Testis (tissue), 5 donors: ENCODE measurements around the gene GNA14. TPM values are rescaled to one million over a fixed set of nuclear protein-coding genes. Genes with fewer than 3 reads are reported as not detected.
"Not testable (repeated sequence)": the region's sequence is repeated elsewhere in the genome, so short reads cannot be mapped to it uniquely, and the experiment has no call there.

Experiments
- DNase-seq: peaks from one replicate; pipeline ENCODE4 v3.0.0-alpha.2; 2019
- H3K27ac ChIP-seq, 2 donors: fragments of 200-600 bp; sonication (generic); one replicate each; pipeline ENCODE4 v1.5.1; 2019
- H3K27me3 ChIP-seq: fragments of 200-600 bp; sonication (generic); one replicate; pipeline ENCODE4 v1.5.1; 2019
- H3K36me3 ChIP-seq: fragments of 200-600 bp; sonication (generic); one replicate; pipeline ENCODE4 v1.5.1; 2017; ENCODE audit warnings: low read depth; ENCODE audit errors: missing control alignments
- H3K4me1 ChIP-seq: fragments of 200-600 bp; sonication (generic); one replicate; pipeline ENCODE4 v1.5.1; 2019
- H3K4me3 ChIP-seq, 2 donors: fragments of 200-600 bp; sonication (generic); one replicate each; pipeline ENCODE4 v1.5.1; 2017 to 2019
- H3K9me3 ChIP-seq: fragments of 200-600 bp; sonication (generic); one replicate; pipeline ENCODE4 v1.5.1; 2017
- POLR2A ChIP-seq: fragments of 450-650 bp; IDR thresholded peaks from one replicate; pipeline ENCODE4 v1.6.1; 2017; ENCODE audit warnings: antibody characterized with exemption, mild to moderate bottlenecking, moderate library complexity
- whole genome bisulfite sequencing, 2 donors: methylation state at CpG; one replicate each; pipeline ENCODE4 v1.1.5; 2018; 5-methylcytosine and 5-hydroxymethylcytosine counted together
- intact Hi-C: fragments of 100-400 bp; cut with DNase I; formaldehyde crosslinking; loops from one replicate; pipeline ENCODE4 v1.15.1; 2023; ENCODE audit warnings: low total_unique reads
- long read RNA-seq, 2 donors: transcript quantifications; one replicate each; lab custom pipeline, GENCODE V29; 2026
- polyA plus RNA-seq: library from polyadenylated mRNA; stranded (reverse); fragments of 350-450 nt; fragmentation: Illumina TruSeq; extraction: RNeasy Lipid Tissue Mini Kit (QIAGEN cat#74804); gene quantifications from one replicate; pipeline ENCODE4 v1.2.3, GENCODE V29; 2014; ENCODE audit warnings: low read depth, low replicate concordance; ENCODE audit not compliant: insufficient read depth
- total RNA-seq, 2 donors: library from RNA; depleted of rRNA; stranded (reverse); fragments of >200 nt; gene quantifications; one replicate each; pipeline ENCODE4 v1.2.3, GENCODE V29; 2016
- TF ChIP-seq, protein P1 (sequence below), 3 experiments: fragments of 450-650 bp in 2 of 3; fragments of 200-600 bp in 1 of 3; sonication (generic) in 1 of 3; IDR thresholded peaks; one replicate each; pipeline ENCODE4 v1.5.1; 2016 to 2019; ENCODE audit warnings: antibody characterized with exemption in 3 of 3, mild to moderate bottlenecking in 2 of 3, moderate library complexity in 1 of 3

Gene GNA14
- total RNA-seq, result 1 to 10 TPM; 3.1 to 4.3 TPM
- 4.4 TPM for polyA plus RNA-seq
- long read RNA-seq, donor 1, partial matches to known transcripts, result 0 of 2 reads
- long read RNA-seq, donor 1, other reads (novel, unspliced or antisense), result 0 of 2 reads
- long read RNA-seq, donor 2, result 0 reads

DNA sequence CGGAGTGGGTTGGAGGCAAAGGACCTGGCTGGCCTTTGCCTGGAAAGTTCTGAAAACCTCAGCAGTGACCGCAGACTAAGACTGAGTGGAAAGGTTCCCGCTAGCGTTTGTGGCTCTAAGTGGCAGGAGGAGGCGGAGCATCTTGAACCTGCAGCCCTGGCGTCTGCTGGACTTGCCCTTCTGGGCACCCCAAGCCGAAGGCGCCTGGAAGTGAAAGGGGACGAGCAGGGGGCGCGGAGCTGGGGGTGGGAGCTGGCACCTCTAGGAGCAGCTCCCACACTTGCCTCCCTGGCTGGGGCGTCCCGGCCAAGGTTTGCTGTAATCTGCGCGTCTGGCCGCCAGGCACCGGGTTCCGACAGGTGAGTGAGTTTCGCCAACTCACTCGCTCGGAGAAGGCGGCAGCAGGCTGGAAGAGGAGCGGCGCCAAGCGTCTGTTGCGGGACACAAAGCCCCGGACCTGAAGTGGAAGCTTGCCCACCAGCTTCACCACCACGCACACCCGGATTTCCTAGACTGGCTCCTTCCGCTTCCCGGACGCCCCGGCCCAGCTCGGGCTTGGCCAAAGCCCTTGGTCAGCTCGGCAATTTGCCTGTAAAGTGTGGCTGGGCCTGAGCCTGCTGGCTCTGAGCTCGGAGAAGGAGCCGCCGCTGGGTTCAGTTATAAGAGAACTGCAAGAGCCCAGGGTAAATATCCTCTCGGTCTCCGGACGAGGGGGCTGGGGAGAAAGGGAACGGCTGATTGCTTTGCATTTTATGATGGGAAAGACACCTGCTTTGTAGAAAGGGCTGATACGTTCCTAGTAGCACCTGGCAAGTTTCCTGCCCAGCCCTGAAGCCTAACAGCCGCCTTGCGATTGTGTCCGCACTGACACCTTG, at the start of gene GNA14:
TSS of gene GNA14 (minus strand) at position 89 of the 875 bp plus-strand sequence. CDS start 529 bp downstream, outside the sequence.
- H3K27ac ChIP-seq, result no peak within 1 kb of the TSS
- no peaks in the 10 kb centered on the region for H3K27me3 ChIP-seq
- WGBS, 2 donors, result 1 to 2% methylated on average over 15 to 45 of the region's 46 CpGs
- intact Hi-C loops, result no loop called here
- H3K4me3 ChIP-seq, result peak within 1 kb of the TSS; percentile 49 to 56
- TF ChIP-seq, protein P1, sequence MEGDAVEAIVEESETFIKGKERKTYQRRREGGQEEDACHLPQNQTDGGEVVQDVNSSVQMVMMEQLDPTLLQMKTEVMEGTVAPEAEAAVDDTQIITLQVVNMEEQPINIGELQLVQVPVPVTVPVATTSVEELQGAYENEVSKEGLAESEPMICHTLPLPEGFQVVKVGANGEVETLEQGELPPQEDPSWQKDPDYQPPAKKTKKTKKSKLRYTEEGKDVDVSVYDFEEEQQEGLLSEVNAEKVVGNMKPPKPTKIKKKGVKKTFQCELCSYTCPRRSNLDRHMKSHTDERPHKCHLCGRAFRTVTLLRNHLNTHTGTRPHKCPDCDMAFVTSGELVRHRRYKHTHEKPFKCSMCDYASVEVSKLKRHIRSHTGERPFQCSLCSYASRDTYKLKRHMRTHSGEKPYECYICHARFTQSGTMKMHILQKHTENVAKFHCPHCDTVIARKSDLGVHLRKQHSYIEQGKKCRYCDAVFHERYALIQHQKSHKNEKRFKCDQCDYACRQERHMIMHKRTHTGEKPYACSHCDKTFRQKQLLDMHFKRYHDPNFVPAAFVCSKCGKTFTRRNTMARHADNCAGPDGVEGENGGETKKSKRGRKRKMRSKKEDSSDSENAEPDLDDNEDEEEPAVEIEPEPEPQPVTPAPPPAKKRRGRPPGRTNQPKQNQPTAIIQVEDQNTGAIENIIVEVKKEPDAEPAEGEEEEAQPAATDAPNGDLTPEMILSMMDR (IDR thresholded peaks at IDR 0.05), result no peak
- TF ChIP-seq POLR2A, result no peak
- peak; percentile 59 for DNase-seq
- no peaks in the 10 kb centered on the region for H3K36me3 ChIP-seq
- H3K4me1 ChIP-seq, result no peaks in the 10 kb centered on the region
- H3K9me3 ChIP-seq, result no peaks in the 10 kb centered on the region

DNA sequence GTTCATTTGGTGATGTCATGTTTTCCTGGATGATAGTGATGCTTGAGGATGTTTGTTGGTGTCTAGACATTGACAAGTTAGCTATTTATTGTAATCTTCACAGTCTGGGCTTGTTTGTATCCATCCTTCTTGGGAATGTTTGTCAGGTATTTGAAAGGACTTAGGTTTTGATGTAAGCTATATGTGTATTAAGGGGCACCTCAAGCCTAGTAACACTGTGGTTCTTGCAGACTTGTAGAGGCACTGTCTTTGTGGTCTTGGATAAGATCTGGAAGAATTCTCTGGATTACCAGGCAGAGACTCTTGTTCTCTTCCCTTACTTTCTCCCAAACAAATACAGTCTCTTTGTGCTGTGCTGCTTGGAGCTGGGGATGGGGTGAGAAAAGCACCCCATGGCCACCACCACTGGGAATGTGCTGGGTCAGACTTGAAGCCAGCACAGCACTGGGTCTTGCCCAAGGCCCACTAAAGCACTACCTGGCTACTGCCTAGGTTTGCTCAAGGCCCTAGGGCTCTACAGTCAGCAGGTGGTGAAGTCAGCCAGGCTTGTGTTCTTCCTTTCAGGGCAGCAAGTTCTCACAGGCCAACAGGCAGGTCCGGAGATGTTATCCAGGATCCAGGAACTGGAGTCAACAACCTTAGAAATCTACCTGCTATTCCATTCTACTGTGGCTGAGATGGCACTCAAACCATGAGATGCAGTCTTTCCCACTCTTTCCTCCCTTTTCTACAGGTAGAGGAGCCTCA, 49.3 kb upstream of the GNA14 start:
- no peak for TF ChIP-seq POLR2A
- TF ChIP-seq, protein P1 (IDR thresholded peaks at IDR 0.05), result no peak
- Histone ChIP-seq H3K9me3 (no peaks in the 10 kb centered on the region), H3K27me3 (no peaks in the 10 kb centered on the region), H3K27ac (no peak overlapping the region), H3K4me3 (no peak overlapping the region), H3K4me1 (no peaks in the 10 kb centered on the region), H3K36me3 (no peaks in the 10 kb centered on the region)
- DNase-seq, result no peak
- 100% methylated on average over 1 of the region's 1 CpG for WGBS, 2 donors
- intact Hi-C loops, result no loop called here

DNA sequence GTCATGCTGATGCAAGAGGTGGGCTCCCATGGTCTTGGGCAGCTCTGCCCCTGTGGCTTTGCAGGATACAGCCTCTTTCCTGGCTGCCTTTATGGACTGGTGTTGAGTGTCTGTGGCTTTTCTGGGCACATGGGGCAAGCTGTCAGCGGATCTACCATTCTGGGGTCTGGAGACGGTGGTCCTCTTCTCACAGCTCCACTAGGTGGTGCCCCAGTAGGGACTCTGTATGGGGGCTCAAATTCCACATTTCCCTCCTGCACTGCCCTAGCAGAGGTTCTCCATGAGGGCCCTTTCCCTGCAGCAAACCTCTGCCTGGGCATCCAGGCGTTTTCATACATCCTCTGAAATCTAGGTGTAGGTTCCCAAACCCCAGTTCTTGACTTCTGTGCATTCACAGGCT, 42.6 kb upstream of the GNA14 start:
- H3K4me3 ChIP-seq, DNase-seq, H3K36me3 ChIP-seq, H3K27ac ChIP-seq, H3K9me3 ChIP-seq, intact Hi-C loops, H3K27me3 ChIP-seq, H3K4me1 ChIP-seq: not testable (repeated sequence)
- WGBS, 2 donors, result 98 to 100% methylated on average over 1 to 3 of the region's 3 CpGs

DNA sequence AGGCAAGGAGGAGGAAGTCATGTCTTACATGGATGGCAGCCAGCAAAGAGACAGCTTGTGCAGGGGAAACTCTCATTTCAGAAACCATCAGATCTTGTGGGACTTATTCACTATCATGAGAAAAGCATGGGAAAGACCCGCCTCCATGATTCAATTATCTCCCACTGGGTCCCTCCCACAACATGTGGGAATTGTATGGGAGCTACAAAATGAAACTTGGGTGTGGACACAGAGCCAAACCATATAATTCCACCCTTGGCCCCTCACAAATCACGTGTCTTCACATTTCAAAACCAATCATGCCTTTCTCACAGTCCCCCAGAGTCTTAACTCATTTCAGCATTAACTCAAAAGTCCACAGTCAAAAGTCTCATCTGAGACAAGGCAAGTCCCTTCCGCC, 42.0 kb upstream of the GNA14 start:
- H3K27ac ChIP-seq, H3K4me1 ChIP-seq, H3K4me3 ChIP-seq, intact Hi-C loops, DNase-seq, H3K9me3 ChIP-seq, H3K36me3 ChIP-seq, H3K27me3 ChIP-seq: not testable (repeated sequence)
- 94 to 98% methylated on average over 3 of the region's 3 CpGs for WGBS, 2 donors

DNA sequence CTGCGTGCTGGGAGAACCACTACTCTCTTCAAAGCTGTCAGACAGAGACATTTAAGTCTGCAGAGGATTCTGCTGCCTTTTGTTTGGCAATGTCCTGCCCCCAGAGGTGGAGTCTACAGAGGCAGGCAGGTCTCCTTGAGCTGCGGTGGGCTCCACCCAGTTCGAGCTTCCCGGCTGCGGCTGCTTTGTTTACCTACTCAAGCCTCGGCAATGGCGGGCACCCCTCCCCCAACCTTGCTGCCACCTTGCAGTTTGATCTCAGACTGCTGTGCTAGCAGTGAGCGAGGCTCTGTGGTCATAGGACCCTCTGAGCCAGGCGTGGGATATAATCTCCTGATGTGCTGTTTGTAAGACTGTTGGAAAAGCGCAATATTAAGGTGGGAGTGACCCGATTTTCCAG, 39.6 kb upstream of the GNA14 start:
- 95% methylated on average over 11 of the region's 11 CpGs for WGBS, 2 donors
- H3K36me3 ChIP-seq, DNase-seq, H3K27ac ChIP-seq, intact Hi-C loops, H3K9me3 ChIP-seq, H3K27me3 ChIP-seq, H3K4me1 ChIP-seq, H3K4me3 ChIP-seq: not testable (repeated sequence)

DNA sequence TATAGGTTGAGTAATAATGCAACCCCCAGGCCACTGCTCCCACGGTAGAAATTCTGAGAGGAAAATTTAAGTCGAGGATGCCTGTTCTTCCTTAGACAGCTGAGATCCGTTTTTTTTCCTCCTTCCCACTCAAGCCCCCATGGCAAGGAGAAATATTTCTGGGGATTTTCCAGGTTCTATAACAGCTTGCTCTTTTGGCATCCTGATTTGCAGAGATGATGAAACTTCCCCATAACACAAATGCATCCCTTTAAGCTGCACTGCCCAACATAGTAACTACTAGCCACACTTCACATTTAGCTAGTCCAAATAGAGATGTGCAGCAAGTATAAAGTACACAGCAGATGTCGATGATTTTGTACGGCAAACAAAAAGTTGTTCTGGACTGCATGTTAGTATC, 32.5 kb upstream of the GNA14 start:
- intact Hi-C loops, result no loop called here
- DNase-seq, result no peak

More for the DNA sequence above, 32.5 kb upstream of the GNA14 start:
- H3K4me1 ChIP-seq, result no peaks in the 10 kb centered on the region
- H3K27ac ChIP-seq, result no peak overlapping the region
- no peaks in the 10 kb centered on the region for H3K27me3 ChIP-seq
- WGBS, 2 donors, result 70 to 79% methylated on average over 5 of the region's 5 CpGs
- TF ChIP-seq, protein P1 (IDR thresholded peaks at IDR 0.05), result no peak
- no peak for TF ChIP-seq POLR2A
- H3K4me3 ChIP-seq, result no peak overlapping the region
- no peaks in the 10 kb centered on the region for H3K9me3 ChIP-seq
- H3K36me3 ChIP-seq, result no peaks in the 10 kb centered on the region
